HG03196 (cell line): Measurements from ENCODE around the gene NDUFA12.
"Not testable (repeated sequence)": the region's sequence is repeated elsewhere in the genome, so short reads cannot be mapped to it uniquely, and the experiment has no call there.

Experiments
- ATAC-seq: cut with Tn5 transposase; IDR thresholded peaks from one replicate; pipeline ENCODE4 v1.9.1; 2021; ENCODE audit not compliant: unreplicated experiment

Gene NDUFA12

DNA sequence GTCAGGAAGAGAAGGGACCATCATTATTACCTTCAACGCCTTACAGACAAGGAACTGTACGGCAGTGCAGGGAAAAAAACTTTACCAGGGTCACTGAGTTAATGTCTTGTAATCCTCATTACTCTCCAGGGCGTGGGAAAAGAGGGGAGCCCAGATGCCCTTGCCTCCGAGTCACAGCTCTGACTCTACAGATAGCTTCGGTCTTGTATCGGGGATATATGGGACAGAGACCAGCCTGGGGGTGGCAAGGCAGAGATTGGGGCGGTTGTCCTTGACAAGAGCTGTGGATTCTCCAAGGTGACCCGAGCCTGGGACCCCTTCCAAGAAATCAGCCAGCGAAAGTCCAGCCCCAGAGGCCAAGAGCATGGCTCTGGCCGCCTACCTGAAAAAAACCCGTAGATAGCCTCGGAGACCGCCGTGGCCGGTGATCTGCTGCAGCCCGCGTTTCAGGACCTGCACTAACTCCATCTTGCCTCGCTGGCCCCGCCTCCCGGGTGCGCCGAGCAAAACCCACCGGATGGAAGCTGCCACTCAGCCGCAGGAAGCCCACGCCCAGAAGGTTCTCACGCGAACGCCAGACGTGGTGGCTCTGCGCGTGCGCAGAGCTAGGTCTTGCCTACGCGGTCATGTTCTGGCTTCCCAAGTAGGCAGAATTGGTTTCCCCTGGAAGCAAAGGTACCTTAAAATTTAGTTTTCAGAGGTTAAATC, at the start of gene NDUFA12:
NDUFA12 (minus strand) TSS at position 485 of the 708 bp plus-strand sequence; CDS start at position 468, 17 bp downstream.
- ATAC-seq = peak; percentile 99

DNA sequence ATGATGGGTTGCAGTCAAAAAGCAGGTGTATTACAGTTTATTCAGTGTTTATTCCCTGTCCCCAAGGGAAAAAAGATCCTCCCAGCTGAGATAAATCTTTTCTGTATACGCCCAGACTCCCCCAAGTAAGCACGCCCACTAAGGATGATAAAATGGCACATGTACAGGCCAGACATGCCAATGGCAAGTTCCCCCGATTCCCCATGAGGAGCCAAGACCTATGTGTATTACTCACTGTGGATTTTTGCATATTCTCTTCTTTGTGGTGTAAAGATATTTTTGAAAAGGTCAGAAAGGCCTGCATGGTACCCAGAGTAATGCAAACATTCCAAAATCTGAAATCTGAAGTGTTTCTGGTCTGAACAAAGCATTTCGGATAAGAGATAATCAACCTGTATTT, 47.7 kb upstream of the NDUFA12 start:
- no peak for ATAC-seq

DNA sequence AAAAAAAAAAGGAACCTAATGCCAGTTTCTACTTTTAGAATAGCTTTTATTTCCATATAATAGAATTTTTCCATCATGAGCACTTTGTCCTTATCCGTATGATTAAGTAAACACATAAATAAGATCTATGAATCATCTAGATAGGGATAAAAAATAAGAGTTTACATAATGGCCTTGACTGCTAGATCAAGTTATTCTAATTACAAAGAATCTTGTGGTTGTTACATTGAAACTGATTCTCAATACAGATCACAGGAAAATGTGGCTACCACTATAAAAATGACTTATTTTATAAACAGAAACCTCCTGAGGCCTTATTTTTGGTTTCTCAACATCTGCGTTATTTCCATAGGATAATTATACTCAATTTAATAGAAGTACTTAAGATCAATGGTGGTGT, 34.4 kb upstream of the NDUFA12 start:
- no peak for ATAC-seq

DNA sequence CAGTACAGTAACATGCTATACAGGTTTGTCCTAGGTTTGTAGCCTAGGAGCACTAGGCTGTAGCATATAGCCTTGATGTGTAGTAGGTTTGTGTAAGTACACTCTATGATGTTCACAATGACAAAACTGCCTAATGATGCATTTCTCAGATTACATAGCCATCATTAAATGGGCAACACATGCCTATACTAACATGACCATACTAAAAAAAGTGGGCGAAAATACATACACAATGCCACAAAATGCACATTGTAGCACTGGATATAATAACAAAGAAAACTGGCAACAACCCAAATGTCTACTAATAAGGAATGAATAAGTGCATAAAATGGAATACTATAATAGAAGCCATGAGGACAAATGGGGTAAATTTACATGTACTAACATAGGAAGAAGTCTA, 31.3 kb upstream of the NDUFA12 start:
- ATAC-seq = no peak

DNA sequence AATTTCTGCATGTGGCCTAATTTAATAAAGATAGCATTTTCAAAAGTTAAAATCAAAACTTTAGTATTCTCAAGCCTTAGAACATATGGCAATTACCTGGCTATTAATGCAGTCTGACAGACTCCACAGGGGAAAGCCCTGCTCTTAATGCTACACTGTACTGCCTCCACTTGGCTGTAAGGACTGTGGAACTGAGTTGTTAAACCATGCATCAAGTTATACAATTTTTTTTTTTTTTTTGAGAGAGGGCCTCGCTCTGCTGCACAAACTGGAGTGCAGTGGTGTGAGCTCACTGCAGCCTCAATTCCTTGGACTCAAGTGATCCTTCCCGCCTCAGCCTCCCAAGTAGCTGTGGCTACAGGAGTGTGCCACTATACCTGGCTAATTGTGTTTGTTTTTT, 19.0 kb upstream of the NDUFA12 start:
- ATAC-seq = no peak

DNA sequence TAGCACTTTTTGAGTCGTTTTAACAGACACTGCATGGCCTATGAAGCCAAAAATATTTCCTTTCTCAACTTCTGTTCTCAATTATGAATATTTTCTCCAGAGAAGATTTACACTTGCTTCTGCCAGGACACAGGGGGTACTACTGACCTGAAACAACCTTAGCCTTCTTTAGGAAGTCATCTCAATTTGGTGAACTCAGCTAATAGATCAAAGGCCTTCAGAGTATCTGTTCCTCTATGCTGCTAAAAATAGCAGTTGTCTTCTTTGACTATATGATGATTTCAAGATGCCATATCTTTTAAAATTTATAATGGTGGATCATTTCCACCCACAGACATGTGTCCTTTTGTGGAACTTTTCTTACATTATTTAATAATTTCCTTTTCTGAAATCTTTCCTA, 14.0 kb upstream of the NDUFA12 start:
- ATAC-seq = no peak

DNA sequence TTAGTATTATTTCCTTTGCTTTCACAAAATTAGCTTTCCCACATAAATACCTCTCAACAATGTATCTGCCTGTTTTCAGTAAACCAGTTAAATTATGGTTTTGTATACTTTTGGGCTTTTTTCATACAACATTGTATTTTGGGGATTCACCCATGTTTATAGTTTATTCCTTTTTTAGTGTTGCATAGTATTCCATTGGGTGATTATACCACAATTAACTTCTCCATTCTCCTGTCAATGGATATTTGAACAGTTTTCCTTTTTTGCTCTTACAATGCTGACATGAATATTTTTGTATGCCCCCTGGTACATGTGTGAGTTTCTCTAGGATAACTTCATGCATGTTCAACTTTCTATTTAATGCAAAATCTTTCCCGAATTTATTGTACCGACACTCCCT, 12.6 kb upstream of the NDUFA12 start:
- ATAC-seq = no peak

DNA sequence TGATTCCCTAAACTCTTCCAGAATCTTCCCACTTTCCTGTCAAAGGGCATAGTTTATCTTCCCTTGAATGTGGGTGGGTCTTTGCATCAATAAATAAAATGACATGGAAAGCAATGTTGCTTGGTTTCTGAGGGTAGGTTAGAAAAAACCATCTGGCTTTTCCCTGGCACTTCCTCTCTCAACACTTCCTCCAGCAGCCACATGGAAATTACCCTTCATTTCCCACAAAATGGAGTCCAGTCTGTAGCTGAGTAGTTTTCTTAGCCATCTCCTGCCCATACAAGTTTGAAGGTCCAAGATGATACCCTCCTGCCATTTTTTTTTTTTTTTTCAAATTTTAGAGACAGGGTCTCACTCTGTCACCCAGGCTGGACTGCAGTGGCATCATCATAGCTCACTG, 11.1 kb upstream of the NDUFA12 start:
- no peak for ATAC-seq

DNA sequence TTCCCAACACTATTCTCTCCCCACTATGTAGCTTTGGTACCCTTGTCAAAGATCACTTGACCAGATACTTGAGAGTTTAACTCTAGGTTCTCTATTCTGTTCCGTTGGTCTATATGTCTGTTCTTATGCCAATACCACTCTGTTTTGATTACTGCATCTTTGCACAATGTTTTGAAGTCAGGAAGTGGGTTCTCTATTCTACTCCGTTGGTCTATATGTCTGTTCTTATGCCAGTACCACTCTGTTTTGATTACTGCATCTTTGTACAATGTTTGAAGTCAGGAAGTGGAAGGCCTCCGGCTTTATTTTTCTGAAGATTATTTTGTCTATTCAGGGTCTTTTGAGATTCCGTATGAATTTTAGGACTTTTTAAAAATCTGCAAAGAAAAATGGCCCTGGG, 2.7 kb upstream of the NDUFA12 start:
- ATAC-seq = no peak

DNA sequence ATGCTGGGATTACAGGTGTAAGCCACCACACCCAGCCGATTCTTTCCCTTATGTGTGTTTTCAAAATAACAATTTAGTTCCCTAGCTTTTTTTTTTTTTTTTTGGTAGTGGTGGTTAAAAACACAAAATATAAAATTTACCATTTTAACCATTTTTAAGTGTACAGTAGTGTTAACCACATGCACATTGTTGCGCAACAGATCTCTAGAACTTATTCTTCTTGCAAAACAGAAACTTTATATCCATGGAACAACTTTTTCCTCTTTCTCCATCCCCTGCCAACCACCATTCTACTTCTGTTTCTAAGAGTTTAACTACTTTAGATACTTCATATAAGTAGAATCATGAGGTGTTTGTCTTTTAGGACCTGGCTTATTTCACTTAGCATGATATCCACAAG, 1.1 kb upstream of the NDUFA12 start:
- ATAC-seq = no peak

DNA sequence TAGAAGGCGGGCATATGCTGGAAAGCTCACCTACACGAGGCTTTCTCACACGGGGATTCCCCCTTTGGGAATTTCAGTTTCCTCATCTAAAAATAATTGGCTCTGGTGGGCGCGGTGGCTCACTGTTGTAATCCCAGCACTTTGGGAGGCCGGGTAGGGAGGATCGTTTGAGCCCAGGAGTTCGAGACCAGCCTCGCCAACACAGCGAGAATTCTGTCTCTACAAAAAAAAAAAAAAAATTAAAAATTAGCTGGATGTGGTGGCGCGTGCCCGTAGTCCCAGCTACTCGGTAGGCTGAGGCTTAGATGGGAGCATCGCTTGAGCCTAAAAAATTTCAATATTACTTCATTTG, 400 bp upstream of the NDUFA12 start:
- peak; percentile 8 for ATAC-seq

DNA sequence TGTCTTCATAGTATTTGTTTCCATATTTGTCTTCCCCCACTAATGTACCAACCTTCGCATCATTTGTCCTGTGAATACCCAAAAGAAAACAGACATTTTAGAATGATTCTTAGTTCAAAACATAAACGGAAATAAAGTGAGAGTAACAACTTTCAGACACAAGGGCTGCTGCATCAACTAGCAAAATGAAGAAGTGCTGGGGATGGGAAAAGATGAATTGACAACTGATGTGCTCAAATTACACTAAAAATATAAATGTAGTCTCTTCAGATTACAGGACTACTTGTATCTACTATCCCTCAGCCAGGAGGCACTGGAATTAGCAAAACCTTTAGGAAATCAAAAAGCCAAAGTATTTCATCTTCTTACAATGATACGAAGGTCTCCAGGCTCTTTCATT, 743 bp downstream of the NDUFA12 start:
- ATAC-seq = no peak

DNA sequence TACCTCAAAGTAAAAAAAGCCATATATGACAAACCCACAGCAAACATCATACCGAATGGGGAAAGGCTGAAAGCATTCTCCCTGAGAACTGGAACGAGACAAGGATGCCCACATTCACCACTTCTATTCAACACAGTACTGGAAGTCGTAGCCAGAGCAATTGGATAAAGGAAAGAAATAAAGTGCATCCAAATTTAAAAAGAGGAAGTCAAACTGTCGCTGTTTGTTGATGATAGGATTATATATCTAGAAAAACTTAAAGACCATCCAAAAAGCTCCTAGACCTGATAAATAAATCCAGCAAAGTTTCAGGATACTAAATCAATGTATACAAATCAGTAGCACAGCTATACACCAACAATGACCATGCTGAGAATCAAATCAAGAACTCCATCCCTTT, 5.2 kb downstream of the NDUFA12 start:
- ATAC-seq = no peak

DNA sequence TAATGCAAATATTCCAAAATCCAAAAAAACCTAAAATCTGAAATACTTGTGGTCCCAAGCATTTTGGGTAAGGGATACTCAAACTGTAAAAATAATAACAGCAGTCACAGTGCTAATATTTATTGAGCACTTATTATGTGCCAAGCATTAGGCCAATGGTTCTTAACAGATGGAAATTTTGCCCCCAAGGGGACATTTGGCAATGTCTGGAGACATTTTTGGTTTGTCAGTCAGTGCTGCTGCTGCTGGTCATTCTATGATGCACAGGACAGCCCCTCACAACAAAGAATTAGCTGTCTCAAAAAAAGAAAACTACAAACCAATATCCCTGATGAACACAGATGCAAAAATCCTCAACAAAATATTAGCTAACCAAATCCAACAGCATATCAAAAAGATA, 5.8 kb downstream of the NDUFA12 start:
- no peak for ATAC-seq

DNA sequence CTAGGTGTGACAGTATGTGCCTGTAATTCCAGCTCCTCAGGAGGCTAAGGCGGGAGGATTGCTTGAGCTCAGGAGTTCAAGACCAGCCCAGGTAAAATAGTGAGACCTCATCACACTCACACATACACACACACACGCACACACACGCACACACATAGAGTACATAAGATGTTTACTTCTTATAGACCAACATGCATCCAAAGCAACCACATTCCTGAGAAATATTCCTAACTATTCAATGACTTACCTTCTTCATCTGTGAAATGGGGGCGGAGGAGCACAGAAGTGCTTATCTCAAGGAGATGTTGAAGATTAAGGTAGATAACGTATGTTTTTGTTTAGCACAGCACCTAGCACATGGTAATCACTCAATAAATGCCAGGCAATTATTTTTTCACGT, 6.4 kb downstream of the NDUFA12 start:
- no peak for ATAC-seq

DNA sequence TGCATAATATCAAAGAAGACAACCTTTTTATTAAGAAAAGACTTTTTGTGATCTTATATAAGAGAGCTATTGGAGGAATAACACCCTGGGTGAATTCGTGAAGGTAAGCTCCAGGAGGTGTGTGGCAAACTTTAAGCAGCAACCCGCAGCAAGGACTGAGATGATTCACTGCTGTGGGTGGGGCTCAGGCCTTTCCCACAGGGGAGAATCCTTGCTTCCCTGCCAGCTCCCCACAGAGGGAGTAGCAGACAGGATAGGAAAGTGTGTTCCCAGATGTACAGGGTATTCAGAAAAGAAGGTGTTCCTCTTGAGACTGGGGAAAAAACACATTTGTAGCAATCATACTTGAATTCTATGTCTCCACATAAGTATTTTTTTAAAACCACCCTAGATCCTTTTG, 9.2 kb downstream of the NDUFA12 start:
- no peak for ATAC-seq

DNA sequence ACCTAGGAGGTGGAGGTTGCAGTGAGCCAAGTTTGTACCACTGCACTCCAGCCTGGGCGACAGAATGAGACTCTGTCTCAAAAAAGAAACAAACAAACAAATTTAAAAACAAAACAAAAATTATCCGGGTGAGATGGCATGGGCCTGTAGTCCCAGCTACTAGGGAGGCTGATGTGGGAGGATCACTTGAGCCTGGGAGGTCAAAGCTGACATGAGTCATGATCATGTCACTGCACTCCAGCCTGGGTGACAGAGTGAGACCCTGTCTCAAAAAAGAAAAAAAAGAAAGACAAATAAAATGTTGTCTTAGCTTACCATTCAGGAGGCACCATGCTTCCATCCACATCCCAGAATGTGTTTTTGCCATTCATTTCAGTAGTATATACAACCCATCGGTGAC, 9.6 kb downstream of the NDUFA12 start:
- not testable (repeated sequence) for ATAC-seq

DNA sequence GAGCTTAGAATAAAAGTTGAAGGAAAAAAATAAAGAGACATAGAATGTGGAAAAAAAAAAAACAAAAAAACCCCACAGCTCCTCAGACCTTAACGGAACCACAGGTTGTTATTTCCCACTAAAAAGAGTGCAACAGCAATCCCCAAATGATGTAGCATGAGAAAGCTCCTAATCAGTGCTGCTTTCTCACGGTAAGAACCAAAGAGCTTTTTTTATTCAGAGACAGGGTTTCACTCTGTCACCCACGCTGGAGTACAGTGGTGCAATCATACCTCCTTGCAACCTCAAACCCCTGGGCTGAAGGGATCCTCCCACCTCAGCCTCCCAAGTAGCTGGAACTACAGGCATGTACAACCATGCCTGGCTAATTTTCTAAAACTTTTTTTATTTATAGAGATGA, 13.3 kb downstream of the NDUFA12 start:
- no peak for ATAC-seq

DNA sequence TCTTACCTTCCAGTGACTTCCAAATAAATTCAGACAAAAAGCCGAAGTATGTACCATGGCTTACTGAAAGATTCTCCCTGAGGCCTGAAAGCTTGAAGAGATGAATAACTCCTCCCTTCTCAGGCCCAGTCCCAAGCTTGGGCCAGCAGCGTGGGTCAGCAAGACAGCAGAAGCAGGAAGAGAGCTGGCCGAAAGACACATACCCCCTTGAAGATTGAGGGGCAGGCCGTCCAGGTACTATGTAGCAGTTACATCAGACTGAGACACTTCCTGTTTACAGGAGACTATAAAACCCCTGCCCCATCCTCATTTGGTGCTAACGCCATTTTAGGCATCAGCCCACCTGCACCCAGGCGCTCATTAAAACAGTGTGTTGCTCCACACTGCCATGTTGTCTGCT, 15.0 kb downstream of the NDUFA12 start:
- ATAC-seq = no peak

DNA sequence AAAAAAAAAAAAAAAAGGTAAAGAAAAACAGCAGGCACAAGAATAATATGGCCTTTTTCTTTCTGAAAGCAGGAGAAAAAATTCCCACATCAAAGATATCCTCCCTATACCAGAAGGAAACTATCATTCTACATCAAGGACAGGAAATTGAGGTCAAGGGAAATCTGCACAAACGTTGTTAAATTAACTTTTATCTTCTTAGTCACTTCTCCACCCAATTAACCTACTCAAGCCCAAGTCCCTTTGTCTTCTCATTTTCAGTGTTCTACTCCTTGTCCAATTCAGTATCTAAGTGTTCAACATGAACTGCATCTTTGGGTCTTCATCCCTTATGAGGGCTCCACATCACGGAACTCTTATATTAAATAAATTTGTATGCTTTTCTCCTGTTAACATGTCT, 15.7 kb downstream of the NDUFA12 start:
- no peak for ATAC-seq

DNA sequence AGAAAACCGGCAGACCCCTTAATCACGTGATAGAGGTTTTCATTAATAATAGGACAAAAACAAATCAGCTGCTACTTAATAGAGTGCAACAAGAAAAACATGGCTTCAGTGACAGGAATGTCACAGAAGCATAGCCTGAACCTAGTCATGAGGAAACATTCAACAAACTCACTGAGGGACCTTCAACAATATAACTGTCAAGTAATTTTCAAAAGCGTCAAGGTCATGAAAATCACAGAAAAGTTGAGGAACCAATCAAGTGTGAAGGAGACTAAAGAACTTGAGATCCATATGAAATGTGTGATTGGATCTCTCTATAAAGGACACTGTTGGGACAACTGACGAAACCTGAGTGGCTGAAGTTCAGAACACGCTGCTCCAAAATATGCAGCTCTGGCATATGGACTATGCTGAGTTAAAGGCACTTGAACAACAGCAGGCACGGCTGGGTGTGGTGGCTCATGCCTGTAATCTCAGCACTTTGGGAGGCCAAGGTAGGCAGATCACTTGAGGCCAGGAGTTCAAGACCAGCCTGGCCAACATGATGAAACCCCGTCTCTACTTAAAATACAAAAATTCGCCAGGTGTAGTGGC, 16.3 kb downstream of the NDUFA12 start:
- ATAC-seq = no peak

DNA sequence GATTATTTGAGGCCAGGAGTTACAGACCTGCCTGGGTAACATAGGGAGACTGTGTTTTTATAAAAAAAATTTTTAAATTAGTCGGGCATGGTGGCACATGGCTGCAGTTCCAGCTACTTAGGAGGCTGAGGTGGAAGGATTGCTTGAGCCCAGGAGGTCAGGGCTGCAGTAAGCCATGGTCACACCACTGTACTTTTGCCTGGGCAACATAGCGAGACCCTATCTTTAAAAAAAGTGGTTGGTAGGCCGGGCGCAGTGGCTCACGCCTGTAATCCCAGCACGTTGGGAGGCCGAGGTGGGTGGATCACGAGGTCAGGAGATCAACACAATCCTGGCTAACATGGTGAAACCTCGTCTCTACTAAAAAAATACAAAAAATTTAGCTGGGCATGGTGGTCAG, 18.4 kb downstream of the NDUFA12 start:
- not testable (repeated sequence) for ATAC-seq

DNA sequence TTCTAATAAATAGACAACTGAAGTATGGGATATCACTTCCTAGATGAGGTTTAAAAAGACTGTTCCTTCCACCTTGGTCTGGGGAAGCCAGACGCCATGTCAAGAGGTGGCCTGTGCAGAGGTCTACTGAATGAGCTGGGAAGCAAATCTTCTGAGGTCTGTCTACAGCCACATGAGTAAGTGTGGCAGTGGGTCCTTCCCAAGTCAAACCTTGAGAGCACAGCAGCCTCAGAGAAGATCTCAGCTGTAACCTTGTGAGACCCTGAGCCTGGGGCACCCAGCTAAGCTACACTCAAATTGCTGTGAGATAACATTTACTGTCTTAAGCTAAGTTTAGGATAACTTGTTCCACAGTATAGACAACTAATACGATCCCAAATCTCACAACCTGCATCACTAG, 20.2 kb downstream of the NDUFA12 start:
- ATAC-seq = no peak
